ENCODE measurements around the gene FUCA2.

- TF ChIP-seq CTCF (conservative IDR thresholded peaks at IDR 0.05; ENCODE audit: low read depth, low read length), result no peak
- no peak for TF ChIP-seq EZH2 (IDR thresholded peaks at IDR 0.05; ENCODE audit: borderline replicate concordance, low read depth, low read length, poor library complexity, severe bottlenecking)
Measured at GRCh38 chr6:143545976-143546547, 34.5 kb upstream of the FUCA2 start.
